Cortex of kidney (tissue), 1 donor: Measurements from ENCODE around the gene RSU1.

Experiments
- DNase-seq: peaks from one replicate; lab custom pipeline; 2025; lab: John Stamatoyannopoulos, UW

The RSU1 gene

GRCh38 chr10:16602104-16602775 lies 215.0 kb downstream of the RSU1 start:
- no peak for DNase-seq

- DNase-seq, result no peak
Observed at GRCh38 chr10:16599662-16600061, 217.6 kb downstream of the RSU1 start.

DNA sequence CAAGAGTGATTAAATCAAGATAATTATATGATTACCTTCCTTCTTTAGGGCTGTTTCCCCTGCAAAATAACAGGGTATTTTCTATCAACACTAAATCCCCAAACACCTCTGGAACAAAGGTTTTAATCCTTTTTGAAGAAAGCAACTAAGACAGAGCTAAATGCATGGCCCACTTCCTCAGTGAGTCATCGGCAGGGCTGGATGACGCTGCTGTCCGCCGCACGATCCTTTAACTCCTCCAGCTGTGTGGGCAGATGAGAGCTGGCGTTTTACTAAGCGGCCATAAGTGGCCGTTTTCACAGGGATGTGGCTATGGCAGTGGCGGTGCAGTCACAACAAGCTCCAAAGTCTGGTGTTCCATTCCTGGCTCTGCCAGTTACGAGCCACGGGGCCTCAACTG lies 219.6 kb downstream of the RSU1 start:
- DNase-seq, result no peak

DNA sequence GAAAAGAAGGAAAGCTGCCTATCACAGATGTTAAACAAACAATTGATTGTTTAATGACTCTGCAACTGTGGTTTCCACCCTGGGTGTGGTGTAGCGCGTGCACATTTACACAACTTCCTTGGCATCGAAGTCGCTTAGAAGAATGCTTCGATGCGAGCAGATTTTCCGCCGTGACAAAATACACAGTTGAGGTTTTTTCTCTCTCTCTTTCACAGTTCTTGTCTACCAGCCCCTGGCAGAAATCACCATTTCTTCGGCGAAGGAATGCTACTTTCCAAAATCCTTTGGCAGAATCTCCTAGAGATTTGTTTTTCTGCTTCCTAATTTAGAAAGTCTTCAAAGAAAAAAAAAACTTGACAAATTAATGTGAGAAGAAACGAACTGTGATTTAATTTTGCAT lies 224.8 kb downstream of the RSU1 start:
- no peak for DNase-seq

GRCh38 chr10:16586358-16587138 lies 230.7 kb downstream of the RSU1 start:
- no peak for DNase-seq

DNA sequence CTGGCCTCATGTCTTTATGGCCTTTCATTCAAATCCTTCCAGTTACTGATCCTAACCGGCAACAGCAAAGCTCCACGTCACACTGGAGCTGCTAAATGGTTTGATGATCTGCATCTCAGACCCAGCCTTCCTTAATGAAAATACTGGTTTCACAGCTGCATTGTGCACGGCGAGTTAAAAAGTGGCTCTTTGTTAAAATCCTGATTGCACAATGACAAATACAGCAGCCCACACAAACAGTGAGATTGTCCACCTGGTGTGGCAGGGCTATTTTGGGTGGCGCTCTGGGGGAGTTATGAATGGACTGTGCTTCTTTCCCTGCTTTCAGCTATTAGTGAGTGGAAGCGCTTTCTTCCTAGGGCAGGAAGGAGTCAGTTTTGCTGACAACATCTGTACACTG lies 232.1 kb downstream of the RSU1 start:
- DNase-seq, result no peak

DNA sequence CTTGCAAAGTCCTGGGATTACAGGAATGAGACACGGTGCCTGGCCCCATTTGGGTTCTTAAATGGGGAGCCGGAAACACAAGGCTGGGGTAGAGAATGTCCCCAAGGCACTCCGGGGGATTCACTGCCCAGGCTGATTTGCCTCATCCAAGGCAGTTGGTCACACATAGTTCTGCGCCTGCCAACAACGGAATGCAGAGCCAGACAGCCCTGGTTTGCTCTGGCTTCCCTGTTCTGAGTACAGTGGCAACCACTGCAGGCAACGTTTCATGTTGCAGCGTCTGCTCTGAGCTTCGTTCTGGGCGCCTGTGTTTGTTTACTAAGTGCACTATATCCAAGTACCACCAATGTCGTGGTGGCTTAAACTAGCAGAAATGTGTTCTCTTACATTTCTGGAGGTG lies 233.8 kb downstream of the RSU1 start:
- no peak for DNase-seq

GRCh38 chr10:16581202-16581601 lies 236.0 kb downstream of the RSU1 start:
- DNase-seq, result no peak

DNA sequence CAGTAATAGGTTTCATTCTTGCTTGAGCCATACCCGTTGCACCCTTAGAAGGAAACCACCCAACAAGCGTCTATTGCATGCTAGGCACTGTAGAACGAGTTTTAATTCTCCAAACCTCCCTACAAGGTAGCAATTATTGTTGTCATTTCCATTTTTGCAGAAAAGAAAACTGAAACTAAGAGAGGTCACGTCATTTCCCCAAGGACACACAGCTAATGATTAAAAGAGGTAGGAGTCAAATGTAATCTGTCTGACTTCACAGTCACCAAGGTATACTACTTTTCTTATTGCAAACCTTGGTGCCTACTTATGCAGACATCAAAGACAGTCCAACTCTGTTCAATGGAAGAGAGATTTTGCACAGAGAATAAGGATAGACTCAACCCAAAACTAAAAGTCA lies 246.5 kb downstream of the RSU1 start:
- DNase-seq, result no peak

DNA sequence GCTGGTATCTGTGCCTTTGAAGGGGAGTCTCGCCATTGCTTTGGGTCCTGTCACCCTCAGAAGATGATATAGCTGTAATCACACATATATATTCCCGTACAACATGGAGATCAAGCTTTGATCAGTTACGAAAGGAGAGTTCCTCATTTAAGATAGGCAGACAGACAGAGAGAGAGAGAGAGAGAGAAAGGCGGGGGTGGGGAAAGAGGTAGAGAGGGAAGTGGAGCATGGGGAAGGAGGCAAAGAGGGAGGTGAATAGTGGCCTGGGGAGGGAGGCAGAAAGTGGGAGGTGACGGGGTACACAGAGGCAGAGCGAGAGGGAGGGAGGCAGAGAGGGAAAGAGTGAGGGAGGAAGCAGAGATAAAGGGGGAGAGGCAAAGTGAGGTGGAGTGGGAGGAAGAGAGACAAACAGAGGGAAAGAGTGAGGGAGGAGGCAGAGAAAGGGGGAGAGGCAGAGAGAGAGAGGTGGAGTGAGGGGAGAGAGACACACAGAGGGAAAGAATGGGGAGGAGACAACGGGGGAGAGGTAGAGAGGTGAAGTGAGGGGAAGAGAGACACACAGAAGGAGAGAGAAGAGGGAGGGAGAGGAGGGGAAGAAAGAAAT lies 250.9 kb downstream of the RSU1 start:
- no peak for DNase-seq

DNA sequence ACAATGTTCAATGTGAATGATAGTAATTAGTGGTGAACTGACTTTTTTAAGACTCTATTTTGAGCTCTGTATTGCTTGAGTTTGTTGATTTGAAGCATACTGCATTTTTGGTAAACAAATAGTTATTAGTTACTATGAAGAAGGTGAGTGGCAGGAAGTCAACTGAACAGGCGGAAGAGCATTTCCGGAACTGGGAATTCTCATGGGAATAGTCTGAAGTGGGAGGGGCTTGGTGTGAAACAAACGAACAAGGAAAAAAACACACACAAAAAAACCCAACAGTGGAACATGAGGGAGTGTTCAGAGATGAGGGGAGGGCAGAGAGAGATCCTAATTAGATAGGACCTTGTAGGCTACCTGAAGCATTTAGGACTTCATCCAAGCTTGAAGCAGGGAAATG lies 251.6 kb downstream of the RSU1 start:
- DNase-seq, result no peak

- DNase-seq, result no peak
Observed at GRCh38 chr10:16562891-16563290, 254.3 kb downstream of the RSU1 start.

GRCh38 chr10:16559236-16559773 lies 257.9 kb downstream of the RSU1 start:
- no peak for DNase-seq

GRCh38 chr10:16547973-16548372 lies 269.3 kb downstream of the RSU1 start:
- no peak for DNase-seq

DNA sequence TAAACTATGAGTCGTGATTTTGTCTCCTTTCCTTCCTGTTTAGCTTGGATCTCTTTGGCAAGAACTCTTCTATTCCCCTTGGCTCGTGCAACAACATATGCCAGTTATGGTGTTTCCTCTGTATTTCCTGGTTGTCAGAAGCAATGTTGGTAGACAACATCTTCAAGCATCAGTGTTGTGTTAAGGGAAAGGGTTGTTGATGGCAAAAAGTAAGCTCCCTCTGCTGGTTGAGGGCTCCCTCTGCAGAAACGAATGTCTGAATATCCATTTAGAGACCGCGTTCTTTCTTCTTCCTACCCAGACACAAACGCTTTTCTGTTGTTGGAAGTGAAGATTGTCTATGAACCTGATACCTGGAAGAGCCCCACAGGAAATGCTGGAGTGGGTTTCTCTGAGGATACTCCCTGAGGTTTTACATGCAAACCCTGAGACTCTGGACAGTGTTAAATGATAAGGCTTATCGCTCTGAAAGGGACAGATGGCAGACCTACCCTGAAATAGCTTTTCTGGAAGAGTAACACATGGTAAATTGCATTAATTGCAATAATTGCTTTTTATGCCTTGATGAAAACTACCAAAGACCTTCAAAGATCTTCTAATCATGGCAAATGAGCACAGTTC lies 272.0 kb downstream of the RSU1 start:
- no peak for DNase-seq

GRCh38 chr10:16544591-16544990 lies 272.6 kb downstream of the RSU1 start:
- DNase-seq, result no peak

DNA sequence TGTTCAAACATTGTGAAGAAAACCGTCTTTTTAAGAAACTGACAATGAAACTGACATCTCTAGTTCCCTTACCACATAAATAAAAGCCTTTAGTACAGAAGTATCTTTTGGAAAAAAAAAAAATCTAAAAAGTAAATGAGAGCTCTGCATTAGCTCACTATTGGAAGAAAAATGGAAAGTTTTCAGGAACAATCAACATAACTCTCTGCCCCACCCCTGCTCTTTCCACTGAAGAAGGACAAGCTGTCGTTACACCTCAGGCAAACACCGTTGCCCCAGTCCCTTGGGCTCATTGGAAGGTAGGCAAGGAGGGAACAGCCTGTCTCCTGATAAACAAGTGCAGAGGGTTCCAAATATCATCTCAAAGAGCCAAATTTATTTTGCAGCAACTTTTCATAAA lies 273.1 kb downstream of the RSU1 start:
- no peak for DNase-seq
